ENCODE results near the gene TACR2. TPM values are rescaled to one million over a fixed set of nuclear protein-coding genes. Genes with fewer than 3 reads are reported as not detected.

The TACR2 gene
- total RNA-seq, 1 donor from 2014 or later = 0.34 TPM

DNA sequence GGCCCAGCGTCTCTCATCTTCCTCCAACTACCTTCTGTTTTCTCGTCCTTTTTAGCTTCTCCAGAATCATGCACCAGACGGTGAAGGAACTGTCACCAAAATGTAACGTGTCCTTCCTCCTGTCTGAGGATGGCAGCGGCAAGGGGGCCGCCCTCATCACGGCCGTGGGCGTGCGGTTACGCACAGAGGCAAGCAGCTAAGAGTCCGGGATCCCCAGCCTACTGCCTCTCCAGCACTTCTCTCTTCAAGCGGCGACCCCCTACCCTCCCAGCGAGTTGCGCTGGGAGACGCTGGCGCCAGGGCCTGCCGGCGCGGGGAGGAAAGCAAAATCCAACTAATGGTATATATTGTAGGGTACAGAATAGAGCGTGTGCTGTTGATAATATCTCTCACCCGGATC, 15.8 kb downstream of the TACR2 start:
- DNase-seq = no peak

DNA sequence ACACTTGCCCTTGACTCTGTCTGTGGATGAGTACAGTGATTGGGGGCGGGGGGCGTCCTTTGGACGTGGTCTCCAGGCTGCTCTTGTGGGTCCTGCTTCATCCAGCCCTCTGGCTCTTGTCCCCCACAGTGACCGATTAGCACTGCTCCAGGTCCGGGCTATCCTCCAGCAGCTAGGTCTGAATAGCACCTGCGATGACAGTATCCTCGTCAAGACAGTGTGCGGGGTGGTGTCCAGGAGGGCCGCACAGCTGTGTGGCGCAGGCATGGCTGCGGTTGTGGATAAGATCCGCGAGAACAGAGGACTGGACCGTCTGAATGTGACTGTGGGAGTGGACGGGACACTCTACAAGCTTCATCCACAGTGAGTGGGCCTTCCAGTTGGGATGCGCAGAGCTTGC, 18.3 kb downstream of the TACR2 start:
- no peak for DNase-seq

DNA sequence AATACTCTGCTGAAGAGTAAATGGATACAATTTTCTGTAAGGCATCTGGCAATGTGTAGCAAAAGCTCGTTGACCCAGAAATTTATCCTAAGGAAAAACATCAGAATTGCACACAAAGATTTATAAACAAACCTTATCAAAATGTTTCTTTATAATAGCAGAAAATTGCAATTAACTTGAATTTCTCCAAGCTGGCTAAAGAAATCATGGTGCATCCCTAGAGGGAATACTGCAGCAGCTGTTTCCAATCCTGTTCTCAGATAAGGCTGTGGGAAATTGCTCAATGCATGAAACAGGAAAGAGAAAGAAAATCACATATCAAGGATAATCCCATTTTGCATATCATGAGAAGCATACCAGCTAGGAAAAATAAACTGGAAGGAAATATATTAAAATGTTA, 18.7 kb downstream of the TACR2 start:
- DNase-seq = no peak

DNA sequence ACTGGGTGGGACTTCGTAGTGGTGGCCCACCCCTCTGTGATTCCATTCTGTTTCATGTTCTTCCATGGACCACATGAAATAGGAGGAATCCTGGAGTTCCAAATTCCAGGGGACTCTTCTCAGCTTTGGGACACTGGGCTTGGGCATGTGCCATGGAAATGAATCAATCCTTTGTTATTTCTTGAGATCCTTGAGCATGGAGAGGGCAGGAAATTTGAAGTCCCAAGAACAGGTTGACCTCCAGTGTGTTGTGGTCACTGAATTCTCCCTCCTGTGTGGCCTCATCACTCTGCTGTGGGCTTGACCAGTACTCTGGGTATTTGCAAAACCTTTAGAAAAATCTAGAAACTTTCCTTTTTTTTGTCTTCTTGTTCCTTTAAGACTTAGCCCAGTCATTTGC, 22.7 kb downstream of the TACR2 start:
- no peak for DNase-seq

DNA sequence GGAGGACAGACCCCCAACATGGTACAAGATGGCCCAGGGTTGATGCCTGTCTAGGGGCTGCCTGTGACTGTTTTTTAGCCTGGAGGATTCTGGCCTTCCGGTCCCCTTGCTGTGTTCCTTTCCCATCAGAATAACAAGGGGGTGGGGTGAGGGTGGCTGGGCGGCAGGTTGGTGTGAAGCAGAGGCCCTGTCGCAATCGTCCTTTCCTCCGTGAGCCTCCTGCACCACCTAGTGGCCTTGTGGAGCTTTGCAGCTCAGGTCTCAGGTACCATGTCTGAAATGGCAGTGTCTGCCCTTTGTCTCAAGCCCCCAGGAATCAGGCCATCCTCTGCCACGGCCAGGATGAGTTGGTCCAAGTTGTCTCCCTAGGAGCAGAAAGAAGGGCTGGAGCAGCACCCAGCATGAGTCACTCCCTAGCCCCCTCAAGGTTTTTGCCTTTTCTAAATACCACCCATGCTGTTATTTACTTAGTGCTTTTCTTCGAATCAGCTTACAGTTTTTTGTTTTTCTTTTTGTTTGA, 24.2 kb downstream of the TACR2 start:
- DNase-seq = peak; percentile 92

DNA sequence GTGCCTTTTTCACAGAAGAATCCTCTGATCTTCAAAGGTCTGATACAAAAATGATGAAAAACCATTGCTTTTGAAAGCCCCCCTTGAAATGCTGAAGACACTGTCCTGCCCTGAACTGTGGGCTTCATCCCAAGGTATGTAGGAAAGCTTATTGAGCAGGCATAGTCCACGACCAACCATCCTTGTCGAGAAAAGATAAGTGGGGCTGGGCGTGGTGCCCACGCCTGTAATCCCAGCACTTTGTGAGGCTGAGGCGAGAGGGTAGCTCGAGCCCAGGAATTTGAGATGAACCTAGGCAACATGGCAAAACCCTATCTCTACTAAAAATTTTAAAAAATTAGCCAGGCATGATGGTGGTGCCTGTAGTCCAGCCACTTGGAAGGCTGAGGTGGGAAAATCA, 25.6 kb downstream of the TACR2 start:
- DNase-seq = no peak

DNA sequence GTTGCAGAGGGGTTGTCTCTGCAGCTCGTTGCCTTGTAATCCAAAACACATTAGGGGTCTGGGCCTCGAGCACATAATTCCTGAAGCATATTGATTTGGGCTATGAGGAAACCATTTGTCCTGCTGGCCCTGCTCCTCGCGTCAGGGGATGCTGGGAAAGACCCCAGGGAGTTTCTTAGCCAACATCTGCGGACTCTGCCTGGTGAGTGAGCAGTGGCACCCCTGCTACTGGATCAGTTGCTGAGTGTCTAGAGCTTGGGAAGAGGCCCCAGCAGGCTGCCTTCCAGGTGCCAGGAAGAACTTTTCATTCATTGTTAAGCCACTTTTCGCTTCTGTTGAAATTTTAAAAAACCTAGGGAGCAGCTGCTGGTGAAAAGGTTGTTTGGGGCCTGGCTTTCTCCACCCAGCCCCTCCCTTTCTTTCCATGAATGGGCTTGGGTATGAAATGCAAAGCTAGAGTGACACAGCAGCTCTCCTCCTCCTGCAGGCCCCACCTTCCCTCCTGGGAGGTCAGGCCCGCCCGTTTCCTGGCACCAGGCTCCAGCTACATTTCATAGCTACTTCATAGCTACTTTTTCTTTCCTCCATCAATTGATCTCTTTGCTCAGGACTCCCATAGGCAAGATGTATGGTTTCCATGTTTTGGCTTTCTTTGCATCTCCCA, 26.8 kb downstream of the TACR2 start:
- DNase-seq = peak; percentile 33

DNA sequence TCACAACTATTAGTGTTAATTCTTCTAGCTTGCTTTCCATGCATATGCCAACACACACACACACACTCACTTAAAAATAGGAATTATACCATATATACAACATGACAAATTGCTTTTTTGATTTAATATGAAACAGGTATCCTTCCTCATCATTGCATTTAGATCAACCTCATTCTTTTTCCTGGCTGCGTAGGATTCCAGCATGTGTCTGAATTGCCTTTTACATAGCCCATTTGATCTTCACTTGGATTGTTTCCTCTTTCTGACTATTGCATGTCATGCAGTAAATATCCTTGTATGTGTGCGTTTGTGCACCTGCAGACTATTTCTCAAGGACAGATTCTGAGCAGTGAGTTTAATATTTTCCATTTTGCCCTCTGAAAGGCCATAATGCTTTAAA, 28.2 kb downstream of the TACR2 start:
- DNase-seq = no peak

DNA sequence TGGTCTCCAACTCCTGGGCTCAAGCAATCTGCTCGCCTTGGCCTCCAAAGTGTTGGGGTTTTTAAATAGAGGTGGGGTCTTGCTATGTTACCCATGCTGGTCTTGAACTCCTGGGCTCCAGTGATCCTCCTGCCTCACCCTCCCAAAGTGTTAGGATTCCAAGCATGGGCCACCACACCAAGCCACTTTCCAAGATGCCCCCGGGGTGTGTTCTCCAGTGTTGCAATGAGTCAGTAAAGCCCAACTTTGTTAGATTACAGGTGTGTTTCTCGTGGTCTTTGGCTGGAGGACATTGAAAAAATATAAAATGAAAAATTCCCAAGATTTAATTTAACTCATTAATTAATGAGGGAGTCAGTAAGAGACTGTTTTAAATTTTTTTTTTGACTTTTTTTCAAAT, 29.2 kb downstream of the TACR2 start:
- no peak for DNase-seq

DNA sequence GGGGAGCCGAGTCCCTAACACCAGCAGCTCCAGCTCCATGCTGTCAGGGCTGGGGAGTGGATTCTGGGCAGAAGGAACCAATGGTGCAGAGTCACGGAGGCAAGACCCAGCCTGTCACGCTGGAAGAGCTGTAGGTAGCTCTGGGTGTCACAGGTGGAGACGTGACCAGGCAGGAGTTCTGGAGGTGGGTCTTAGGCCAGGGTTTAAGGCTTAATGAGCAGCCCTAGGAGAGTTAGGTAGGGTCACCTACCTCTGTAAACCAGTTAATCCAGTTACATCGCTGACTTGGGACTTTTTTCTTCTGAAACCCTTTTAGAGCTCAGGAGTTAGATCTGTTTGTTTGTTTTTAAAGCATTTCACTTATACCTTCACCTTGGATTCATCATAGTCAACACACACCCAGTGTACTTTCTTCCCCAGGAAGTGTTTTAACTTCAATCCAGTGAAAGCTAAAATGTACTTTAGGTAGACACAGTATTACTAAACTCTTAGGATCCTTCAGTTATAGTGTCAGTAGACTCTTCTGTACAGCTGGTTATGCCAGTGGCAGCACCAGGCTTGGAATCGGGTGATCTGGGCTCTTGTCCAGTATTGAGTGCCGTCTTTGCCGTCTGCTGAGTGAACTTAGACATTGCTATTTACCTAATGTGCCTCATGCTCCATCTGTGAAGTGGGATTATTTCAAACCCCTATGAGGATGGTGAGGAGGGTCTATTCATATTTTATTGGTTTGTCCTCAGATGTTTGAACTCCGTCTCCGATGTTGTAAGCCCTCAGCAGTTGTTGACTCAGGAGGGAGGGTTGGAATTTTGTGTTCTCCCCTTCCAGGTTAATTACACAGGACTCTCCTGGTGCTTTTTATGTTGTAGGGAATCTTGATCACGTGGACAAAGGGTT, 31.0 kb downstream of the TACR2 start:
- no peak for DNase-seq

DNA sequence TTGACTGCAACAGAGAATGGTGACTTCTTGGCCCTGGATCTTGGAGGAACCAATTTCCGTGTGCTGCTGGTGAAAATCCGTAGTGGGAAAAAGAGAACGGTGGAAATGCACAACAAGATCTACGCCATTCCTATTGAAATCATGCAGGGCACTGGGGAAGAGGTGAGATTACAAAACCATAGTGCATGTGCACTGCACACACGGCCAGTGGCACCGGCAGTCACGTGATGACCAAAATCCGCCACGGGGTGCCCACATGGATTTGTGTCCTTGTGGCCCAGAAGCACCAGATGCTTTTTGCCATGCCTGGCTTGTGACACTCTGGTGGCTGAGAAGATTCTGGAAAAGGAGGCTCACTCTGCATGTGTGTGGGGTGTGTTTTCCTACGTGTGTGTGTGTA, 32.4 kb downstream of the TACR2 start:
- DNase-seq = no peak

DNA sequence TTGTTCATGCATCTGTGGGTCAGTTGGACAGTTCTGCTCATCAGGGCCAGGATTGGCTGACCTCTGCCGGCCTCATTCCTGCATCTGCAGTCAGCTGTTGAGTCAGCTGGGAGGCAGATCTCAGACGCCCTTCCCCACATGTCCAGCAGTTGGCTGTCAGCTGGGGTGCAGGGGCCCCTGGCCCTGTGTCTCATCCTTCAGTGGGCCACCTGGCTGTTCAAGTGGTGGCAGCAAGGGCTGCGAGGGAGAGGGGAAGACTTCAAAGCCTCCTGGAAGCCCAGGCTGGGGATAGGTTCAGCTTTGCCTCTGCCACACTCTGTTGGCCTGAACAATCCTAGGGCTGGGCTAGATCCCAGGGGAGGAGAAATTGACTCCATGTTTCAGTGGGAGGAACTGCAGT, 33.2 kb downstream of the TACR2 start:
- no peak for DNase-seq

DNA sequence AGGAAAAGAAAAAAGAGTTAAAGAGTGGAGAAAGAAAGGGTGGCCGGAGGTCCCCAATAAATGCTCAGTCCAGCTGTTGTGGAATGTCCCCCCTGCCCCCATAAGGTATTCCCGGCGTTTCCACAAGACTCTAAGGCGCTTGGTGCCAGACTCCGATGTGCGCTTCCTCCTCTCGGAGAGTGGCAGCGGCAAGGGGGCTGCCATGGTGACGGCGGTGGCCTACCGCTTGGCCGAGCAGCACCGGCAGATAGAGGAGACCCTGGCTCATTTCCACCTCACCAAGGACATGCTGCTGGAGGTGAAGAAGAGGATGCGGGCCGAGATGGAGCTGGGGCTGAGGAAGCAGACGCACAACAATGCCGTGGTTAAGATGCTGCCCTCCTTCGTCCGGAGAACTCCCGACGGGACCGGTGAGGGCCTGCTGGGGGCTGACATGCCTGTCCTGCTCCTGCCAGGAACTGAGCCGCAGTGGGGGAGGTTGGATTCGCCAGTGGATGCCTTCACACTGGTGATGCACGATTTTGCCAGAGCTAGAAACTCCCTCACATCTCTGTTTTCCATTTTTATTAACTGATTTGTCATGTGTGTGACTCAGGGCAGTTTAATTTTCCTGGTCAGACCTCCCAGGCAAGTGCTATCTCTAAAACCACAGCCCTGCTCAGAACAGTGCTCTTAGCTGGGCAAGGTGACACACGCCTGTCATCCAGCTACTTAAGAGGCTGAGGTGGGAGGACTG, 34.2 kb downstream of the TACR2 start:
- no peak for DNase-seq

DNA sequence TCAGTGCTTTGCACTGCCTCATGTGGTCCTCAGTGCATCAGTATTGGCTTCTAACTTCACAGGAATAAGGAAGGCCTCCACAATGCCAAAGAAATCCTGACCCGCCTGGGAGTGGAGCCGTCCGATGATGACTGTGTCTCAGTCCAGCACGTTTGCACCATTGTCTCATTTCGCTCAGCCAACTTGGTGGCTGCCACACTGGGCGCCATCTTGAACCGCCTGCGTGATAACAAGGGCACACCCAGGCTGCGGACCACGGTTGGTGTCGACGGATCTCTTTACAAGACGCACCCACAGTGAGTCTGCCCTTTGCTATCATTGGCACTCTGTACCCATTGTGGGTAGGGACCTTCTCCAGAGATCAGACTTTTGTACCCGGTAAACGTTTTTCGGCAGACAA, 36.9 kb downstream of the TACR2 start:
- DNase-seq = no peak

DNA sequence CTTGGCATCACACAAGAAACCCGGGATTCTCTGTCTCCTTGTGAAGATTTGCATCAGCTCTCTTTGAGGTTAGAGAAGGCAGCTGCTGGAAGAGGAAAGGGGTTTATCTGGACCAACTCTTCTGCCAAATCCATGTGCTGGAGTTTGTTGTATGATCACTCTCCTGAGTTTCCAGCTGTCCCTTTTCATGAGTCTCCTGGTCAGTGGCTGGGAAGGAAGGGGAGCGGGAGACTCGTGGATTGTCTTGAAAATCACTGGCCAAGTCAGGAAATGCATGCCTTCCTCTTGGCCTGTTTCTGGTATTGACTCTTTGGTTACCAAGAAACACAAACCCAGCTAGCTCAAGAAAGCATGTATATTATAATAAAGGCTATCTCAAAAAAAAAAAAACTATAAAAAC, 38.8 kb downstream of the TACR2 start:
- DNase-seq = peak; percentile 99

DNA sequence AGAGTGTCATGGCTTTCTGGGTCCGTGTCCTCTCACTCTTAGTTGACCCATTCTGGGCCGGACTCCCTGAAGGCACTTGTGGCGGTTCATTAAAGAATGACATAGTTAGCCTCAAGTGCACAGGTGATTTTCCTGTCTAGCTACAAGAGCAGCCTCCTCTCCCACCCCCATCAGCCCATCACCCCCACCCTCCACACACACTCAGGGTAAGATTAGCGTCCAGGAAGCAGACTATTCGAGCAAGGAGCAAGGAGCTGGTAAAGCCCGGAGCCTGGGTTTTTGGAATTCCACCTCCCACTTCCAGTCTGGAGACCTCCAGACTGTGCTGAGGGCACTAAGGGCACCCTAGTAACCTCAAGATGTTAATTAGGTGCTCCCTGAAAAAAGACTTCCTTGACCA, 39.5 kb downstream of the TACR2 start:
- DNase-seq = peak; percentile 76

DNA sequence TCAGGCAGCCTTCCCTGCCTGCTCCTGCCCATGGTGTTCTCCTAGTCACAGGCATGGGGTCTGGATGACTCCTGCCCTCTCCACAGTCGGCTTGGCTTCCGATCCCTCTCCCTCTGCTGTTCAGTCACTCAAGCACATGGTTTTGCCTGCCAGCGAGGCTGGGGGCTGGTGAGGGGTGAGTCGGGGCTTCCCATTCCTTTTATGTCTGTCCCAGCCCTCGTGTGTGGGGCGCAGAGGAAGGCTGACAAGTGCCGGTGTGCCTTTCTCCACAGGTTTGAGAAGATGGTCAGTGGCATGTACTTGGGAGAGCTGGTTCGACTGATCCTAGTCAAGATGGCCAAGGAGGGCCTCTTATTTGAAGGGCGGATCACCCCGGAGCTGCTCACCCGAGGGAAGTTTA, 40.1 kb downstream of the TACR2 start:
- DNase-seq = no peak

DNA sequence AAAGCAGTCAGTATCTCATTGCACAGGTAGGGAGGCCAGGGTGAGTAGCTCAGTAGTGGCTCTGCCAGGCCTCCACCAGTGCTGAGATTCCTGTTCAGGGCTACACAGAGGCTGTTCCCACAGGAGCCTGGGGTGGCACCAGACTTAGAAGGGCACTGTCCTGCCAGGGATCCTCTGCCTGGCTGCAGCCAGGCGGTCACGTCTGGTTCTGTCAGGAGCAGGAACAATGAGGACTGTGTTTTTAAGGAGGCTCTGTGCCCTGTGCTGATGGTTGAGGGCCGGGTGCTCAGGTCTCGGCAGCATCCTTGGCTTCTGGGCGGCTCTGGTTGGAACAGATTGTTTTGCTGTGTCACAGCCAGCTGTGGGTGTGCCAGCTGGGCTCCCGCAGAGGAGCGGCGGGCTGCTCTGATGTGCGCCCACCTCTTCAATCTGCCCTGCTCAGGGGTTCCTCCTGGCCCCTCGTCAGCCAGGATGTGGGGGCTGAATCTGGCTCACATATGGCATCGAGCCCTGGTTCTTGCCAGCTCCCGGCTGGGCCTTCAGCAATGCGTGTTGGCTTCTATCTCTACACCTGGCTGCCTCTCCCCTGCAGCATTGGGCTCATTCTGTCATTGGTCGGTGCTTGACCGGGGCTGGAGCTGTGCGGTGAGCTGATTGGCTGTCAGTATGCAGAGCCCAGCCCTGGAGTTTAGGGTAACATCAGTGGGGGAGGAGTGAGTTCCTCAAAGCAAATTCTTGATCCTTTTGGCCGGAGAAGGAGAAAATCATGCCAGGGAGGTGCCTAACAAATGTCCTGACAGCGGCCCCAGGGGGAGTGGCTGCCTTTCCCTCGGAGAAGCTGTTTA, 41.2 kb downstream of the TACR2 start:
- no peak for DNase-seq

DNA sequence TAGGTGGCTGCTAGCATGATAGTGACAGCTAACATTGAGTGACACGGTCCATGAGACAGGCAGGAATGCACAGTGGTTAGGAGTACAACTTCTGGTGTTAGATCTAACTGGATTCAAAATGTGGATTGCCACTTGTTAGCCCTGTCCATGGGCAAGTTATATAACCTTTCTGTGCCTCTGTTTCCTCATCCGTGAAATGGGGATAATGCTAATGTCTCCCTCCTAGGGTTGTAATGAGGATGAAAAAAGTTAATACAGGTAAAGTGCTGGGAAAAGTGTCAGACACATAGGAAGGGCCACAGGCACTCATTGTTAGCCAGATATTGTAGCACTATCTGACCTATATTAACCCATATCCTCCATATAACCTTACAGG, 41.8 kb downstream of the TACR2 start:
- no peak for DNase-seq

DNA sequence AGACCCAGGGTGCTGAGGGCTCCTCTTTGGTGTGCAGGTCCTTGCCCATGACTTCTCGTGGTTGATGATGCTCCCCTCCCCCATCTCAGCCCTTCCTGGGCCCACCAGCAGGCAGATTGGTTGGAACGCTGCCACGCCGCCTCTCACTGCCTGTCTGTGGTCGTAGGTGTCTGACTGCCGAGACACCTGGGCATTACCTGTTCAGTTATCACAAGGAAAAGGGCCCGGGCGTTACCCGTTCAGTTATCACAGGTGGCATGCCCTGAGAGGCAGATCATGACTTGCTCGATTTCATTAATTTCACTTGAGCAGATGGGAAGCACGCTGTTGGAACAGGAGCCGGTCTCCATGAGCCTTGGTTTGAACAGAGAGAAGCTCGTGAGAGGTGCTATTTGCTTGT, 42.5 kb downstream of the TACR2 start:
- no peak for DNase-seq

DNA sequence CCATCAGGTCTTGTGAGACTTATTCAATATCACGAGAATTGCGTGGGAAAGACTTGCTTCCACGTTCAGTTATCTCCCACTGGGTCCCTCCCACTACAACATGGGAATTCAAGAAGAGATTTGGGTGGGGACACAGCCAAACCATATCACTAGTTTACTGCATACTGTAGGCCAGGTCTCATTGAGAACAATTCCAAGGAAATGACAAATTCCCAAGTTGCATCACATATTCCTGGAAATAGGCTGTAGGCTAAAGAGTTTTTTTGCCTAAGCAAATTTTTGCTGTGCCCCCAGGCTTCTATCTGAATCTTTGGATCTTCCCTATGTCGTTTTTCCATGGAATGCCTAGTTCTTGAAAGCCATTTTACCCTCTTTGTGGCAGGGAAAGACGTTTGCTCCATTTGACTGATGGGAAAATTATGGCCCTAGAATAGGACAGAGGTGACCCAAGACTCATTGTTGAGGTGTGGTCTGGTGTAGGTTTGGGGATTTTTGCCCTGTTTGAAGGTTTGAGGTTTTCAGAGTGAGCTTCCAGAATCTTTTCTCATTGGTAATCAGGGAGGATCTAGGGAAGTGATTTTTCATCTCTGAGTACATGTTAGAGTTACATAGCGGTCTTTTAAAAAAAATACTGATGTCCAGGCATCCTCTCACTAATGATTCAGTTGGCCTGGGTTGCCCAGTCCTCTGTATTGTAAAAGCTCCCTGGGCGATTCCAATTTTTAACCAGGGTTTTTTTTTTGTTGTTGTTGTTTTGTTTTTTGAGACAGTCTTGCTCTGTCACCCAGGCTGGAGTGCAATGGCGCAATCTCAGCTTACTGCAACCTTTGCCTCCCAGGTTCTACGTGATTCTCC, 44.4 kb downstream of the TACR2 start:
- DNase-seq = peak; percentile 42

DNA sequence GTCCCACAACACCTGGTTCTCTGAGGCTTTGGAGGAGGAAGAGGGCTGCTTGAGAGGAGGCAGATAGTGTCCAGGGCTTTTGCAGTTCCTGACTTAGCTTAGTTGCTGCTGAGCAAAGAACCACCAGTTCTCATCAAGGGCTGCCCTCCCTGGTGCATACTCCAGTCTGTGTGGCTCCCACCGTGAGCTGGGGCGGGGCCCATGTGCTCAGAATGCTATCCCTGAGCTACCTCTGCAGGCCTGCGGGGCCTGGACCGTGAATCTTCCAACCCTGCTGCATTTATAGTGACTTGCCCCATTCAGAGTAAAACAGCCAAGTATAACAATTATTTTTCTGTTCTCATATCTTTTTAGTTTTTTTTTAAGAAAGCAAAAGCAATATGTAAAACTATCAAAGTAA, 49.2 kb downstream of the TACR2 start:
- DNase-seq = no peak
